Measurements from ENCODE around the gene AMZ1.
"Not testable (repeated sequence)": the region's sequence is repeated elsewhere in the genome, so short reads cannot be mapped to it uniquely, and the experiment has no call there.

The AMZ1 gene

GRCh38 chr7:2691011-2691707 lies 3.2 kb downstream of the AMZ1 start:
- DNase-seq (no peak), ATAC-seq (ENCODE audit: insufficient read depth, low read depth) (no peak)
- H3K9me3 ChIP-seq (ENCODE audit: insufficient read depth, low read length, severe bottlenecking), result no peaks in the 10 kb centered on the region
- H3K27me3 ChIP-seq (ENCODE audit: insufficient read depth, low read length, poor library complexity), result no peaks in the 10 kb centered on the region
- no peak overlapping the region for H3K9ac ChIP-seq (ENCODE audit: low read depth, low read length)
- H3K4me1 ChIP-seq (ENCODE audit: insufficient read depth, low read length), result no peaks in the 10 kb centered on the region
- H4K20me1 ChIP-seq (ENCODE audit: insufficient read depth, low read length), result no peaks in the 10 kb centered on the region
- no peak overlapping the region for H2AFZ ChIP-seq (ENCODE audit: low read depth, low read length)
- no peak overlapping the region for H3K4me2 ChIP-seq (ENCODE audit: insufficient read depth, low read length)
- H3K4me3 ChIP-seq (ENCODE audit: low read depth in 1 of 2, low read length in 2 of 2), result no peak overlapping the region
- no peak overlapping the region for H3K27ac ChIP-seq (ENCODE audit: low read length)
- no peaks in the 10 kb centered on the region for H3K36me3 ChIP-seq (ENCODE audit: insufficient read depth, low read length)
- TF ChIP-seq EZH2 (IDR thresholded peaks at IDR 0.05; ENCODE audit: borderline replicate concordance, low read depth, low read length, severe bottlenecking) (no peak), CTCF (IDR thresholded peaks at IDR 0.05; ENCODE audit: borderline replicate concordance, extremely low read depth, low read length, poor library complexity, severe bottlenecking) (no peak)
- H3K79me2 ChIP-seq (ENCODE audit: insufficient read depth, low read length), result no peaks in the 10 kb centered on the region

DNA sequence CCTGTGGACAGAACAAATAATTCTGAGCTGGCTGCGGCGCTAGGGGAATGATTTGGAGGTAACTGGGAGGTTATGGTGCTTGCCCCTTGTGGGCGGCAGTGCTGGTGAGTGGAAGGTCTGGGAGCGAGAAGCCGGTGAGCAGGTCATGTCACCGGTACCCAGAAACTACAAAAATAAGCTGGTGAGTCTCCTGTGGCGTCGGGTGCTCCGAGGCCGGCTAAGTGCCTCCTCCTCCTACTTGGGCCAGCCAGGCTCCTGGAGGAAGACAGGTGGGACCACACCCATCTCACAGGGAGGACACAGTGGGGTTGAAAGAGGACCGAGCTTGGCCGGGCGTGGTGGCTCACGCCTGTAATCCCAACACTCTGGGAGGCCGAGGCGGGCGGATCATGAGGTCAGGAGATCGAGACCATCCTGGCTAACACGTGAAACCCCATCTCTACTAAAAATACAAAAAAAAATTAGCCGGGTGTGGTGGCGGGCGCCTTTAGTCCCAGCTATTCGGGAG lies 4.0 kb downstream of the AMZ1 start:
- H3K27ac ChIP-seq (ENCODE audit: low read length); H3K27me3 ChIP-seq (ENCODE audit: insufficient read depth, low read length, poor library complexity); H2AFZ ChIP-seq (ENCODE audit: low read depth, low read length); ATAC-seq (ENCODE audit: insufficient read depth, low read depth); H3K4me3 ChIP-seq (ENCODE audit: low read depth in 1 of 2, low read length in 2 of 2); H3K9me3 ChIP-seq (ENCODE audit: insufficient read depth, low read length, severe bottlenecking); H3K9ac ChIP-seq (ENCODE audit: low read depth, low read length); H4K20me1 ChIP-seq (ENCODE audit: insufficient read depth, low read length); DNase-seq; H3K36me3 ChIP-seq (ENCODE audit: insufficient read depth, low read length); H3K4me2 ChIP-seq (ENCODE audit: insufficient read depth, low read length); H3K79me2 ChIP-seq (ENCODE audit: insufficient read depth, low read length); H3K4me1 ChIP-seq (ENCODE audit: insufficient read depth, low read length): not testable (repeated sequence)

GRCh38 chr7:2692543-2692942 lies 4.5 kb downstream of the AMZ1 start:
- H3K27ac ChIP-seq (ENCODE audit: low read length), result no peak overlapping the region
- H3K9ac ChIP-seq (ENCODE audit: low read depth, low read length), result no peak overlapping the region
- ATAC-seq (ENCODE audit: insufficient read depth, low read depth), result no peak
- TF ChIP-seq EZH2 (IDR thresholded peaks at IDR 0.05; ENCODE audit: borderline replicate concordance, low read depth, low read length, severe bottlenecking) (no peak), CTCF (IDR thresholded peaks at IDR 0.05; ENCODE audit: borderline replicate concordance, extremely low read depth, low read length, poor library complexity, severe bottlenecking) (no peak)
- H3K36me3 ChIP-seq (ENCODE audit: insufficient read depth, low read length), result no peaks in the 10 kb centered on the region
- DNase-seq, result no peak
- no peaks in the 10 kb centered on the region for H3K79me2 ChIP-seq (ENCODE audit: insufficient read depth, low read length)
- H2AFZ ChIP-seq (ENCODE audit: low read depth, low read length), result no peak overlapping the region
- H3K9me3 ChIP-seq (ENCODE audit: insufficient read depth, low read length, severe bottlenecking), result no peaks in the 10 kb centered on the region
- H3K27me3 ChIP-seq (ENCODE audit: insufficient read depth, low read length, poor library complexity), result no peaks in the 10 kb centered on the region
- H3K4me1 ChIP-seq (ENCODE audit: insufficient read depth, low read length), result peaks cover 3% of the 10 kb centered on the region
- no peak overlapping the region for H3K4me2 ChIP-seq (ENCODE audit: insufficient read depth, low read length)
- H4K20me1 ChIP-seq (ENCODE audit: insufficient read depth, low read length), result no peaks in the 10 kb centered on the region
- no peak overlapping the region for H3K4me3 ChIP-seq (ENCODE audit: low read depth in 1 of 2, low read length in 2 of 2)

- not testable (repeated sequence) for H3K9ac ChIP-seq (ENCODE audit: low read depth, low read length); H3K27me3 ChIP-seq (ENCODE audit: insufficient read depth, low read length, poor library complexity); H3K4me3 ChIP-seq (ENCODE audit: low read depth in 1 of 2, low read length in 2 of 2); DNase-seq; H3K9me3 ChIP-seq (ENCODE audit: insufficient read depth, low read length, severe bottlenecking); H3K36me3 ChIP-seq (ENCODE audit: insufficient read depth, low read length); H2AFZ ChIP-seq (ENCODE audit: low read depth, low read length); ATAC-seq (ENCODE audit: insufficient read depth, low read depth); H3K27ac ChIP-seq (ENCODE audit: low read length); H3K79me2 ChIP-seq (ENCODE audit: insufficient read depth, low read length); H4K20me1 ChIP-seq (ENCODE audit: insufficient read depth, low read length); H3K4me2 ChIP-seq (ENCODE audit: insufficient read depth, low read length)
- peaks cover 13% of the 10 kb centered on the region for H3K4me1 ChIP-seq (ENCODE audit: insufficient read depth, low read length)
Observed at GRCh38 chr7:2693420-2694121, 5.6 kb downstream of the AMZ1 start.

DNA sequence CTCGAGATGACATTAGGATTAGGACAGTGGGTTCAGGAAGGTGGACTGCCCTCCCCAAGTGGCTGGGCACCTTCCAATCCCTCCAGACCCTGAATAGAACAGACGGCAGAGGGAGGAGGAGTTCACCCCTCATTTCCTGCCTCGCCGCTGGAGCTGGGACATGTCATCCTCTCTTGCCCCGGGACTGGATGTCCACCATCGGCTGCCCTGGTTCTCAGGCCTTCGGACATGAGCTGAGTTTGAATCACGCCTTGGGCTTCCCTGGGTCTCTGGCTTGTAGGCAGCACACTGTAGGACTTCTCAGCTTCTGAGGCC lies 6.1 kb downstream of the AMZ1 start:
- not testable (repeated sequence) for H2AFZ ChIP-seq (ENCODE audit: low read depth, low read length); ATAC-seq (ENCODE audit: insufficient read depth, low read depth); H3K27ac ChIP-seq (ENCODE audit: low read length); H3K36me3 ChIP-seq (ENCODE audit: insufficient read depth, low read length); H4K20me1 ChIP-seq (ENCODE audit: insufficient read depth, low read length); DNase-seq; H3K79me2 ChIP-seq (ENCODE audit: insufficient read depth, low read length); H3K27me3 ChIP-seq (ENCODE audit: insufficient read depth, low read length, poor library complexity); H3K4me2 ChIP-seq (ENCODE audit: insufficient read depth, low read length); H3K4me3 ChIP-seq (ENCODE audit: low read depth in 1 of 2, low read length in 2 of 2); H3K9me3 ChIP-seq (ENCODE audit: insufficient read depth, low read length, severe bottlenecking); H3K9ac ChIP-seq (ENCODE audit: low read depth, low read length)
- H3K4me1 ChIP-seq (ENCODE audit: insufficient read depth, low read length), result peaks cover 18% of the 10 kb centered on the region
